ENCODE results near the gene GMDS. TPM values are rescaled to one million over a fixed set of nuclear protein-coding genes. Genes with fewer than 3 reads are reported as not detected.

Gene GMDS
- total RNA-seq, 4 donors from 2014 or later, result 9.5 to 32.8 (median 22.4) TPM

GRCh38 chr6:1885576-1886011, 359.8 kb downstream of the GMDS start:
- DNase-seq, result no peak
- Histone ChIP-seq H3K27ac (no peak overlapping the region), H3K27me3 (no peaks in the 10 kb centered on the region), H3K4me3 (replicated peaks in 1 of 3) (no peak overlapping the region), H3K4me1 (no peaks in the 10 kb centered on the region), H3K36me3 (no peaks in the 10 kb centered on the region), H3K9me3 (no peaks in the 10 kb centered on the region)
- TF ChIP-seq POLR2A (IDR thresholded peaks at IDR 0.05) (no peak), CTCF (IDR thresholded peaks at IDR 0.05) (no peak)
- WGBS, 2 donors, result 83 to 88% methylated on average over 12 of the region's 12 CpGs
- intact Hi-C loops (cut with DNase I), result no loop called here

- H3K4me1 ChIP-seq, result no peaks in the 10 kb centered on the region
- no peak overlapping the region for H3K27ac ChIP-seq
- H3K36me3 ChIP-seq, result no peaks in the 10 kb centered on the region
- WGBS, 2 donors, result 91 to 93% methylated on average over 2 of the region's 2 CpGs
- no peak overlapping the region for H3K4me3 ChIP-seq (replicated peaks in 1 of 3)
- intact Hi-C loops (cut with DNase I), result no loop called here
- no peaks in the 10 kb centered on the region for H3K9me3 ChIP-seq
- DNase-seq, result no peak
- TF ChIP-seq CTCF (IDR thresholded peaks at IDR 0.05) (no peak), POLR2A (IDR thresholded peaks at IDR 0.05) (no peak)
- H3K27me3 ChIP-seq, result no peaks in the 10 kb centered on the region
Measured at GRCh38 chr6:1884313-1884712, 361.1 kb downstream of the GMDS start.

GRCh38 chr6:1878330-1878729, 367.1 kb downstream of the GMDS start:
- 97% methylated on average over 5 of the region's 5 CpGs for WGBS, 2 donors
- TF ChIP-seq POLR2A (IDR thresholded peaks at IDR 0.05) (no peak), CTCF (IDR thresholded peaks at IDR 0.05) (no peak)

GRCh38 chr6:1873781-1874180, 371.6 kb downstream of the GMDS start:
- no peak overlapping the region for H3K27ac ChIP-seq

More at GRCh38 chr6:1878330-1878729, 367.1 kb downstream of the GMDS start:
- no peaks in the 10 kb centered on the region for H3K36me3 ChIP-seq
- no peaks in the 10 kb centered on the region for H3K9me3 ChIP-seq
- no peak overlapping the region for H3K27ac ChIP-seq
- no peak overlapping the region for H3K4me3 ChIP-seq (replicated peaks in 1 of 3)
- H3K4me1 ChIP-seq, result no peaks in the 10 kb centered on the region
- H3K27me3 ChIP-seq, result no peaks in the 10 kb centered on the region
- no peak for DNase-seq
- intact Hi-C loops (cut with DNase I), result no loop called here

GRCh38 chr6:1872649-1873131, 372.7 kb downstream of the GMDS start:
- WGBS, 2 donors, result 75 to 82% methylated on average over 11 of the region's 11 CpGs
- H3K27ac ChIP-seq, result no peak overlapping the region
- no peak for DNase-seq

More at GRCh38 chr6:1873781-1874180, 371.6 kb downstream of the GMDS start:
- no peaks in the 10 kb centered on the region for H3K4me1 ChIP-seq
- no peaks in the 10 kb centered on the region for H3K27me3 ChIP-seq
- H3K4me3 ChIP-seq (replicated peaks in 1 of 3), result no peak overlapping the region
- no peak for TF ChIP-seq CTCF (IDR thresholded peaks at IDR 0.05)
- no peak for TF ChIP-seq POLR2A (IDR thresholded peaks at IDR 0.05)
- H3K36me3 ChIP-seq, result no peaks in the 10 kb centered on the region
- no peaks in the 10 kb centered on the region for H3K9me3 ChIP-seq
- DNase-seq, result no peak
- WGBS, 2 donors, result 73 to 85% methylated on average over 11 of the region's 11 CpGs
- intact Hi-C loops (cut with DNase I), result no loop called here

More at GRCh38 chr6:1872649-1873131, 372.7 kb downstream of the GMDS start:
- Histone ChIP-seq H3K4me1 (no peaks in the 10 kb centered on the region), H3K9me3 (no peaks in the 10 kb centered on the region), H3K4me3 (replicated peaks in 1 of 3) (no peak overlapping the region), H3K36me3 (no peaks in the 10 kb centered on the region), H3K27me3 (no peaks in the 10 kb centered on the region)
- TF ChIP-seq POLR2A (IDR thresholded peaks at IDR 0.05) (no peak), CTCF (IDR thresholded peaks at IDR 0.05) (no peak)
- intact Hi-C loops (cut with DNase I), result no loop called here
